Ishikawa (cell line): ENCODE data around the gene SLC46A3.

Source experiments
- CEBPB ChIP-seq: IDR thresholded peaks from 2 replicates; pipeline ENCODE4 v1.6.1; 2012
- CREB1 ChIP-seq: IDR thresholded peaks from 2 replicates; pipeline ENCODE4 v1.6.1; 2012; ENCODE audit warnings: low read depth
- EGR1 ChIP-seq: IDR thresholded peaks from 2 replicates; pipeline ENCODE4 v1.6.1; 2012
- EP300 ChIP-seq: IDR thresholded peaks from 2 replicates; pipeline ENCODE4 v1.6.1; 2012; ENCODE audit warnings: borderline replicate concordance
- FOXM1 ChIP-seq: IDR thresholded peaks from 2 replicates; pipeline ENCODE4 v1.6.1; 2012; ENCODE audit warnings: low read depth, borderline replicate concordance
- NFIC ChIP-seq: IDR thresholded peaks from 2 replicates; pipeline ENCODE4 v1.6.1; 2012
- RAD21 ChIP-seq: IDR thresholded peaks from 2 replicates; pipeline ENCODE4 v1.6.1; 2012; ENCODE audit warnings: low read depth
- TAF1 ChIP-seq: IDR thresholded peaks from 2 replicates; pipeline ENCODE4 v1.6.1; 2012; ENCODE audit warnings: low read depth, mild to moderate bottlenecking
- TCF12 ChIP-seq: IDR thresholded peaks from 2 replicates; pipeline ENCODE4 v1.6.1; 2012; ENCODE audit warnings: low read depth
- TEAD4 ChIP-seq: IDR thresholded peaks from 2 replicates; pipeline ENCODE4 v1.6.1; 2012
- YY1 ChIP-seq: IDR thresholded peaks from 2 replicates; pipeline ENCODE4 v1.6.1; 2012; ENCODE audit warnings: low read depth
- TF ChIP-seq, protein P1 (sequence below): IDR thresholded peaks from 2 replicates; pipeline ENCODE4 v1.6.1; 2012
- TF ChIP-seq, protein P2 (sequence below): IDR thresholded peaks from 2 replicates; pipeline ENCODE4 v1.6.1; 2012; ENCODE audit warnings: low read depth, mild to moderate bottlenecking
- TF ChIP-seq, protein P3 (sequence below): IDR thresholded peaks from 2 replicates; pipeline ENCODE4 v1.6.1; 2012

DNA sequence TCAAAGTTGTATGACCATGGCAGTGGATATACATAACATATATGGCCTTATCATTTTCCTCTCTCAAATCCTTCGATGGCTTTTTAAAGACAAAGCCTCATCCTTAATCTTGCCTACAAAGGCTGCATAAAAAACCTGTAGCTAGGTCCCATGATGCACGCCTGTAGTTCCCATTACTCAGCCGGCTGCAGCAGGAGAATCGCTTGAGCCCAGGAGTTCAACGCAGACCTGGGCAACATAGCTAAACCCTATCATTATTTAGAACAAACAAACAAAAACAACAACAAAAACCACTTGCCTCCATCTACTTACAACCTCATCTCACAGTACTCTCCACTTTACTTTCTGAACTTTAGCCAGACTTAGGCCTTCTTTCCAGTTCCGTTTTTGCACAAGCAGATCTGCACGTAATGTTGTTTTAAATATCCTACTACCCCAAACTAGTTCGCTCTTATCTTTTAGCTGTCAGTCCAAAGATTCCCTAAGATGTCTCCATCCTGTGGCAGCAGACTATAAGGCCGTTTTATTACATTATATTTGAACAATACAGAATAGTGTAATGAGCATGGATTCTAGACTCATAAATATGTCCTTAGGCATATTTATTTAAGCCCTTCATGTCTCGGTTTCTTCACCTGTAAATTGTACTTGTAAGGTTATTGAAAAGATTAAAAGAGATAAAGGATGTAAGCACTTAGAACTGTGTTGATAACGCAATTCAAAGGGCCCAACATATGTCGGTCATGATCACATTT is 60.8 kb downstream of the SLC46A3 start:
- TF ChIP-seq FOXM1 (no peak), RAD21 (no peak), TCF12 (no peak), TAF1 (no peak), TEAD4 (no peak), NFIC (no peak), EP300 (no peak), YY1 (no peak), CREB1 (no peak), CEBPB (no peak), EGR1 (no peak)
- TF ChIP-seq, protein P1, sequence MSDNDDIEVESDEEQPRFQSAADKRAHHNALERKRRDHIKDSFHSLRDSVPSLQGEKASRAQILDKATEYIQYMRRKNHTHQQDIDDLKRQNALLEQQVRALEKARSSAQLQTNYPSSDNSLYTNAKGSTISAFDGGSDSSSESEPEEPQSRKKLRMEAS = no peak
- TF ChIP-seq, protein P2, sequence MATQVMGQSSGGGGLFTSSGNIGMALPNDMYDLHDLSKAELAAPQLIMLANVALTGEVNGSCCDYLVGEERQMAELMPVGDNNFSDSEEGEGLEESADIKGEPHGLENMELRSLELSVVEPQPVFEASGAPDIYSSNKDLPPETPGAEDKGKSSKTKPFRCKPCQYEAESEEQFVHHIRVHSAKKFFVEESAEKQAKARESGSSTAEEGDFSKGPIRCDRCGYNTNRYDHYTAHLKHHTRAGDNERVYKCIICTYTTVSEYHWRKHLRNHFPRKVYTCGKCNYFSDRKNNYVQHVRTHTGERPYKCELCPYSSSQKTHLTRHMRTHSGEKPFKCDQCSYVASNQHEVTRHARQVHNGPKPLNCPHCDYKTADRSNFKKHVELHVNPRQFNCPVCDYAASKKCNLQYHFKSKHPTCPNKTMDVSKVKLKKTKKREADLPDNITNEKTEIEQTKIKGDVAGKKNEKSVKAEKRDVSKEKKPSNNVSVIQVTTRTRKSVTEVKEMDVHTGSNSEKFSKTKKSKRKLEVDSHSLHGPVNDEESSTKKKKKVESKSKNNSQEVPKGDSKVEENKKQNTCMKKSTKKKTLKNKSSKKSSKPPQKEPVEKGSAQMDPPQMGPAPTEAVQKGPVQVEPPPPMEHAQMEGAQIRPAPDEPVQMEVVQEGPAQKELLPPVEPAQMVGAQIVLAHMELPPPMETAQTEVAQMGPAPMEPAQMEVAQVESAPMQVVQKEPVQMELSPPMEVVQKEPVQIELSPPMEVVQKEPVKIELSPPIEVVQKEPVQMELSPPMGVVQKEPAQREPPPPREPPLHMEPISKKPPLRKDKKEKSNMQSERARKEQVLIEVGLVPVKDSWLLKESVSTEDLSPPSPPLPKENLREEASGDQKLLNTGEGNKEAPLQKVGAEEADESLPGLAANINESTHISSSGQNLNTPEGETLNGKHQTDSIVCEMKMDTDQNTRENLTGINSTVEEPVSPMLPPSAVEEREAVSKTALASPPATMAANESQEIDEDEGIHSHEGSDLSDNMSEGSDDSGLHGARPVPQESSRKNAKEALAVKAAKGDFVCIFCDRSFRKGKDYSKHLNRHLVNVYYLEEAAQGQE = no peak
- TF ChIP-seq, protein P3, sequence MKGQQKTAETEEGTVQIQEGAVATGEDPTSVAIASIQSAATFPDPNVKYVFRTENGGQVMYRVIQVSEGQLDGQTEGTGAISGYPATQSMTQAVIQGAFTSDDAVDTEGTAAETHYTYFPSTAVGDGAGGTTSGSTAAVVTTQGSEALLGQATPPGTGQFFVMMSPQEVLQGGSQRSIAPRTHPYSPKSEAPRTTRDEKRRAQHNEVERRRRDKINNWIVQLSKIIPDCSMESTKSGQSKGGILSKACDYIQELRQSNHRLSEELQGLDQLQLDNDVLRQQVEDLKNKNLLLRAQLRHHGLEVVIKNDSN = no peak
